ENCODE data around the gene LIG3.

The LIG3 gene

GRCh38 chr17:34974179-34974578 is 6.1 kb upstream of the LIG3 start:
- Histone ChIP-seq H3K4me2 (ENCODE audit: low read length) (no peak overlapping the region), H3K4me1 (ENCODE audit: control insufficient read depth, low read length) (peaks cover 2% of the 10 kb centered on the region), H3K36me3 (ENCODE audit: control insufficient read depth, low read length) (no peaks in the 10 kb centered on the region), H3K9me3 (ENCODE audit: control insufficient read depth, insufficient read depth, low read length) (no peaks in the 10 kb centered on the region), H3K9me2 (replicated peaks; ENCODE audit: control insufficient read depth, low read length) (no peaks in the 10 kb centered on the region), H3F3A (ENCODE audit: control insufficient read depth, insufficient read depth) (0 out of 2 replicates have a peak, but pooled peaks cover under 1% of the 10 kb centered on the region), H3K4me3 (ENCODE audit: low read length) (no peak overlapping the region), H4K20me1 (ENCODE audit: control insufficient read depth, insufficient read depth, low read depth, low read length) (no peaks in the 10 kb centered on the region), H3K27me3 (ENCODE audit: control insufficient read depth, low read length) (no peaks in the 10 kb centered on the region), H3K79me2 (ENCODE audit: control insufficient read depth, low read length) (peaks cover 1% of the 10 kb centered on the region), H3K27ac (ENCODE audit: low read depth, low read length) (no peak overlapping the region)
- TF ChIP-seq, protein P1, sequence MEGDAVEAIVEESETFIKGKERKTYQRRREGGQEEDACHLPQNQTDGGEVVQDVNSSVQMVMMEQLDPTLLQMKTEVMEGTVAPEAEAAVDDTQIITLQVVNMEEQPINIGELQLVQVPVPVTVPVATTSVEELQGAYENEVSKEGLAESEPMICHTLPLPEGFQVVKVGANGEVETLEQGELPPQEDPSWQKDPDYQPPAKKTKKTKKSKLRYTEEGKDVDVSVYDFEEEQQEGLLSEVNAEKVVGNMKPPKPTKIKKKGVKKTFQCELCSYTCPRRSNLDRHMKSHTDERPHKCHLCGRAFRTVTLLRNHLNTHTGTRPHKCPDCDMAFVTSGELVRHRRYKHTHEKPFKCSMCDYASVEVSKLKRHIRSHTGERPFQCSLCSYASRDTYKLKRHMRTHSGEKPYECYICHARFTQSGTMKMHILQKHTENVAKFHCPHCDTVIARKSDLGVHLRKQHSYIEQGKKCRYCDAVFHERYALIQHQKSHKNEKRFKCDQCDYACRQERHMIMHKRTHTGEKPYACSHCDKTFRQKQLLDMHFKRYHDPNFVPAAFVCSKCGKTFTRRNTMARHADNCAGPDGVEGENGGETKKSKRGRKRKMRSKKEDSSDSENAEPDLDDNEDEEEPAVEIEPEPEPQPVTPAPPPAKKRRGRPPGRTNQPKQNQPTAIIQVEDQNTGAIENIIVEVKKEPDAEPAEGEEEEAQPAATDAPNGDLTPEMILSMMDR (IDR thresholded peaks at IDR 0.05; ENCODE audit: low read depth, low read length, poor library complexity, severe bottlenecking): no peak
- TF ChIP-seq EZH2phosphoT487 (IDR thresholded peaks at IDR 0.05; ENCODE audit: borderline replicate concordance, low read length): no peak

DNA sequence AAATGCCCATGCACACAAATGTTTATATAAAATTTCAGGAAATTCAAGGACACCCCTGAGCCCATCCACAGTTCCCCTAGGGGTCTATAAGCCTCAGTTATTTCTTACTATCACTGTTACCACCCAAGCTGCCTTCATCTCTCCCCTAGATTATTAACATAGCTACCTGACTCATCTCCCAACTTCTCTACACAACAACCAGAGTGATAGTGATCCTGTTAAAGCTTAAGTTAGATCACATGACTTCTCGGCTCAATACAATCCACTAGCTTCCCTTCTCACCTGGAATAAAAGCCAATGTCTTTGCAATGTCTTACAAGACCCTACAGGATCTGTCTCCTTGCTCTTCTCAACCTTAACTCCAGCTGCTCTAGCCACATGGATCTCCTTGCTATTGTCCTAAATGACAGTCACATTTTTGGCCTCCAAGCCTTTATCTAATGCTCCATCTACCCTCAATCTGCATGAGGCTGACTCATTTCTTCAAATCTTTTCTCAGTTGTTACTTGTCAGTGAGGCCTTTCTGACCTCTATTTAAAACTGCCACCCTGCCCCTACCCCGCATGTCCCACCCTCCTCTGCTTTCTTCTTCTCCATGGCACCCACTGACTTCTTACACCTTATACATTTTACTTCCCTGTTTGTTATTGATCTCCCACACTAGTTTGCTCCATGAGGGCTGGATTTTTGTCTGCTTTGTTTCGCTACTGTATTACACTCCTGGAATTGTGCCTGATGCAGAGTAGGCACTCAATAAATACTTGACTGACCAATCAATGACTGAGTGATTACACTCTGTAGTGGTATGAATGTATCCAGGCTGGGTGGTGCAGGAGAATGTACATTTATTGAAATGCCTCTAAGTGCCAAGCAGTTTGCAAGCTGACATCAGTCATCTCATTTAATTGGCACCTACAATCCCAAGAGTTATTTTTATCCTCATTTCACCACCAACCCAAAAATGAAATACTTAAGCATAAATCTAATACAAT is 5.2 kb upstream of the LIG3 start:
- Histone ChIP-seq H3K4me1 (ENCODE audit: control insufficient read depth, low read length) (peaks cover 10% of the 10 kb centered on the region), H4K20me1 (ENCODE audit: control insufficient read depth, insufficient read depth, low read depth, low read length) (no peaks in the 10 kb centered on the region), H3F3A (ENCODE audit: control insufficient read depth, insufficient read depth) (0 out of 2 replicates have a peak, but pooled peaks cover 2% of the 10 kb centered on the region), H3K36me3 (ENCODE audit: control insufficient read depth, low read length) (no peaks in the 10 kb centered on the region), H3K9me2 (replicated peaks; ENCODE audit: control insufficient read depth, low read length) (no peaks in the 10 kb centered on the region), H3K9me3 (ENCODE audit: control insufficient read depth, insufficient read depth, low read length) (no peaks in the 10 kb centered on the region), H3K4me3 (ENCODE audit: low read length) (no peak overlapping the region), H3K4me2 (ENCODE audit: low read length) (no peak overlapping the region), H3K27me3 (ENCODE audit: control insufficient read depth, low read length) (no peaks in the 10 kb centered on the region), H3K27ac (ENCODE audit: low read depth, low read length) (no peak overlapping the region), H3K79me2 (ENCODE audit: control insufficient read depth, low read length) (peaks cover 8% of the 10 kb centered on the region)
- TF ChIP-seq EZH2phosphoT487 (IDR thresholded peaks at IDR 0.05; ENCODE audit: borderline replicate concordance, low read length): no peak
- TF ChIP-seq, protein P1 (IDR thresholded peaks at IDR 0.05; ENCODE audit: low read depth, low read length, poor library complexity, severe bottlenecking): no peak

GRCh38 chr17:34979153-34979552 is 1.2 kb upstream of the LIG3 start:
- peak overlapping the region; percentile 74 for H3K4me3 ChIP-seq (ENCODE audit: low read length)
- peaks cover 29% of the 10 kb centered on the region for H3K4me1 ChIP-seq (ENCODE audit: control insufficient read depth, low read length)
- no peaks in the 10 kb centered on the region for H4K20me1 ChIP-seq (ENCODE audit: control insufficient read depth, insufficient read depth, low read depth, low read length)
- peaks cover 43% of the 10 kb centered on the region for H3K79me2 ChIP-seq (ENCODE audit: control insufficient read depth, low read length)
- H3F3A ChIP-seq (ENCODE audit: control insufficient read depth, insufficient read depth): 0 out of 2 replicates have a peak, but pooled peaks cover 5% of the 10 kb centered on the region
- H3K4me2 ChIP-seq (ENCODE audit: low read length): peak overlapping the region; percentile 94
- H3K27me3 ChIP-seq (ENCODE audit: control insufficient read depth, low read length): no peaks in the 10 kb centered on the region
- no peak overlapping the region for H3K27ac ChIP-seq (ENCODE audit: low read depth, low read length)
- no peaks in the 10 kb centered on the region for H3K9me3 ChIP-seq (ENCODE audit: control insufficient read depth, insufficient read depth, low read length)
- TF ChIP-seq EZH2phosphoT487 (IDR thresholded peaks at IDR 0.05; ENCODE audit: borderline replicate concordance, low read length): no peak
- TF ChIP-seq, protein P1 (IDR thresholded peaks at IDR 0.05; ENCODE audit: low read depth, low read length, poor library complexity, severe bottlenecking): no peak
- peaks cover 27% of the 10 kb centered on the region for H3K36me3 ChIP-seq (ENCODE audit: control insufficient read depth, low read length)
- no peaks in the 10 kb centered on the region for H3K9me2 ChIP-seq (replicated peaks; ENCODE audit: control insufficient read depth, low read length)
